H1 (cell line): ENCODE data around the gene LGR4. TPM values are rescaled to one million over a fixed set of nuclear protein-coding genes. Genes with fewer than 3 reads are reported as not detected.

Source experiments
- CTCF ChIA-PET: fragments of 300-600 bp; sonication (Branson Sonifier 250); formaldehyde crosslinking; loops from one replicate; lab custom pipeline; 2021; ENCODE audit not compliant: partially characterized antibody; lab: Charles Lee
- POLR2A ChIA-PET: fragments of 300-600 bp; sonication (Branson Sonifier 250); formaldehyde crosslinking; loops from one replicate; lab custom pipeline; 2021; ENCODE audit warnings: inconsistent platforms; ENCODE audit not compliant: partially characterized antibody; lab: Charles Lee
- DNase-seq, 2 experiments: peaks; one replicate each; pipeline versions ENCODE4 v3.0.0 to v3.0.0-alpha.2; 2010 to 2022; ENCODE audit warnings: low spot score in 2 of 2, low read depth in 1 of 2, mixed read lengths in 1 of 2
- FAIRE-seq: peaks from 2 replicates; lab custom pipeline; 2011; peaks lifted over from hg19 to GRCh38; lab: Jason Lieb, UNC
- H2AFZ ChIP-seq: 2 replicates; pipeline ENCODE4 v1.8.1; 2012; ENCODE audit warnings: low read length, inconsistent platforms
- H2AK5ac ChIP-seq: 2 replicates; pipeline ENCODE4 v1.6.1; 2013; ENCODE audit warnings: low read depth, low read length
- H2BK120ac ChIP-seq: replicated peaks from 2 replicates; pipeline ENCODE3; 2013; ENCODE audit warnings: low read depth, low read length, inconsistent platforms
- H2BK12ac ChIP-seq: 2 replicates; pipeline ENCODE4 v1.6.1; 2013; ENCODE audit warnings: low read depth, low read length
- H2BK15ac ChIP-seq: 2 replicates; pipeline ENCODE4 v1.6.1; 2013; ENCODE audit warnings: low read length
- H2BK20ac ChIP-seq: 2 replicates; pipeline ENCODE4 v1.6.1; 2013; ENCODE audit warnings: low read length
- H2BK5ac ChIP-seq: 2 replicates; pipeline ENCODE4 v1.6.1; 2013; ENCODE audit warnings: low read depth, low read length
- H3K14ac ChIP-seq: 2 replicates; pipeline ENCODE4 v1.6.1; 2013; ENCODE audit warnings: inconsistent platforms; ENCODE audit not compliant: insufficient read length
- H3K18ac ChIP-seq: 2 replicates; pipeline ENCODE4 v1.6.1; 2013; ENCODE audit warnings: low read length; ENCODE audit errors: extremely low read depth
- H3K23ac ChIP-seq: 2 replicates; pipeline ENCODE4 v1.6.1; 2013; ENCODE audit warnings: inconsistent platforms; ENCODE audit not compliant: insufficient read length
- H3K23me2 ChIP-seq: 2 replicates; pipeline ENCODE4 v1.6.1; 2013; ENCODE audit warnings: low read depth, low read length
- H3K27ac ChIP-seq: 2 replicates; pipeline ENCODE4 v1.6.1; 2011; ENCODE audit warnings: low read depth, low read length, inconsistent platforms
- H3K27me3 ChIP-seq, 4 experiments: replicated peaks in 1 of 4; 1 replicate in 1 of 4; 2 replicates in 3 of 4; pipeline versions ENCODE4 v1.6.1 to v1.8.1; 2011 to 2013; ENCODE audit warnings: low read length in 3 of 4, mild to moderate bottlenecking in 3 of 4, inconsistent platforms in 2 of 4, mixed read lengths in 2 of 4, moderate library complexity in 1 of 4; ENCODE audit not compliant: control insufficient read depth in 3 of 4, insufficient read depth in 3 of 4; ENCODE audit errors: extremely low read depth in 1 of 4
- H3K36me3 ChIP-seq, 4 experiments: 2 replicates each; pipeline versions ENCODE4 v1.6.1 to v1.8.1; 2011 to 2013; ENCODE audit warnings: mild to moderate bottlenecking in 4 of 4, low read length in 3 of 4, moderate library complexity in 2 of 4, control low read depth in 1 of 4, inconsistent platforms in 1 of 4; ENCODE audit not compliant: insufficient read depth in 4 of 4, control insufficient read depth in 2 of 4
- H3K4ac ChIP-seq: replicated peaks from 2 replicates; pipeline ENCODE3; 2013; ENCODE audit warnings: low read length, low read depth, mixed read lengths, inconsistent platforms; ENCODE audit not compliant: insufficient read length
- H3K4me1 ChIP-seq, 4 experiments: replicated peaks in 1 of 4; 1 replicate in 1 of 4; 2 replicates in 3 of 4; pipeline versions ENCODE4 v1.6.1 to v1.8.1; 2011 to 2013; ENCODE audit warnings: low read length in 3 of 4, inconsistent platforms in 2 of 4, mixed read lengths in 1 of 4; ENCODE audit not compliant: insufficient read depth in 4 of 4, control insufficient read depth in 3 of 4
- H3K4me2 ChIP-seq, 2 experiments: 2 replicates each; pipeline versions ENCODE4 v1.6.1 to v1.8.1; 2011 to 2013; ENCODE audit warnings: low read depth in 2 of 2, low read length in 2 of 2, control low read depth in 1 of 2, inconsistent platforms in 1 of 2, mild to moderate bottlenecking in 1 of 2; ENCODE audit not compliant: insufficient read depth in 1 of 2
- H3K4me3 ChIP-seq, 4 experiments: fragments of 200-600, 300-600 bp in 1 of 4; sonication (generic), shearing (Covaris generic), sonication (Bioruptor Twin) in 1 of 4; 2 replicates each; pipeline versions ENCODE4 v1.5.1 to v1.8.1; 2011 to 2016; ENCODE audit warnings: low read length in 4 of 4, low read depth in 3 of 4, control low read depth in 2 of 4, inconsistent platforms in 2 of 4, mild to moderate bottlenecking in 2 of 4, mixed read lengths in 1 of 4, moderate library complexity in 1 of 4; ENCODE audit not compliant: insufficient read depth in 2 of 4; ENCODE audit errors: extremely low read depth in 1 of 4
- H3K56ac ChIP-seq: replicated peaks from 2 replicates; pipeline ENCODE3; 2013; ENCODE audit warnings: low read depth, mild to moderate bottlenecking, mixed read lengths, low read length, inconsistent platforms; ENCODE audit not compliant: insufficient read length
- H3K79me1 ChIP-seq: 2 replicates; pipeline ENCODE4 v1.6.1; 2013; ENCODE audit warnings: low read depth, low read length, control low read depth
- H3K79me2 ChIP-seq, 2 experiments: 2 replicates each; pipeline versions ENCODE4 v1.6.1 to v1.8.1; 2012 to 2013; ENCODE audit warnings: low read length in 2 of 2, mild to moderate bottlenecking in 2 of 2, inconsistent platforms in 1 of 2; ENCODE audit not compliant: insufficient read depth in 2 of 2, control insufficient read depth in 1 of 2
- H3K9ac ChIP-seq, 4 experiments: replicated peaks in 1 of 4; 1 replicate in 1 of 4; 2 replicates in 3 of 4; pipeline versions ENCODE4 v1.6.1 to v1.8.1; 2011 to 2013; ENCODE audit warnings: low read depth in 3 of 4, low read length in 3 of 4, control low read depth in 2 of 4, mild to moderate bottlenecking in 2 of 4, moderate library complexity in 2 of 4, inconsistent platforms in 1 of 4; ENCODE audit errors: extremely low read depth in 1 of 4
- H3K9me3 ChIP-seq, 2 experiments: 2 replicates each; pipeline versions ENCODE4 v1.6.1 to v1.8.1; 2012 to 2013; ENCODE audit warnings: mild to moderate bottlenecking in 2 of 2, moderate library complexity in 2 of 2, control low read depth in 1 of 2, inconsistent platforms in 1 of 2, low read depth in 1 of 2, low read length in 1 of 2, mixed read lengths in 1 of 2; ENCODE audit not compliant: insufficient read depth in 2 of 2
- H4K20me1 ChIP-seq, 2 experiments: replicated peaks in 1 of 2; 2 replicates each; pipeline versions ENCODE3 to v1.8.1; 2011 to 2013; ENCODE audit warnings: inconsistent platforms in 2 of 2, low read length in 2 of 2, mild to moderate bottlenecking in 1 of 2; ENCODE audit not compliant: insufficient read depth in 2 of 2, control insufficient read depth in 1 of 2
- H4K5ac ChIP-seq: 2 replicates; pipeline ENCODE4 v1.6.1; 2013; ENCODE audit warnings: low read length, low read depth, mixed read lengths, inconsistent platforms; ENCODE audit not compliant: insufficient read length
- H4K8ac ChIP-seq: 2 replicates; pipeline ENCODE4 v1.8.0; 2013; ENCODE audit warnings: mild to moderate bottlenecking, moderate library complexity, low read length, inconsistent platforms; ENCODE audit not compliant: insufficient read depth; ENCODE audit errors: extremely low read depth
- H4K91ac ChIP-seq: replicated peaks from 2 replicates; pipeline ENCODE3; 2013; ENCODE audit warnings: low read length, mixed read lengths, inconsistent platforms; ENCODE audit not compliant: insufficient read length
- BRCA1 ChIP-seq: IDR thresholded peaks from 2 replicates; pipeline ENCODE4 v1.6.1; 2012; ENCODE audit warnings: low read depth, low read length, improper control_type of control experiment
- EGR1 ChIP-seq: IDR thresholded peaks from 2 replicates; pipeline ENCODE4 v1.6.1; 2011; ENCODE audit warnings: low read depth, low read length, borderline replicate concordance
- EZH2 ChIP-seq: fragments of 200-600 bp; sonication (generic); IDR thresholded peaks from 2 replicates; pipeline ENCODE4 v1.7.1; 2012; ENCODE audit warnings: low read depth, mild to moderate bottlenecking, moderate library complexity, low read length, inconsistent platforms; ENCODE audit not compliant: severe bottlenecking
- FOSL1 ChIP-seq: IDR thresholded peaks from 2 replicates; pipeline ENCODE4 v1.6.1; 2011; ENCODE audit warnings: mild to moderate bottlenecking, low read depth, low read length, moderate library complexity; ENCODE audit not compliant: insufficient read depth
- KDM5A ChIP-seq: fragments of 200-600 bp; IDR thresholded peaks from 2 replicates; pipeline ENCODE4 v1.7.1; 2012; ENCODE audit warnings: mild to moderate bottlenecking, low read length, inconsistent platforms, mixed read lengths
- NRF1 ChIP-seq: IDR thresholded peaks from 2 replicates; pipeline ENCODE4 v1.6.1; 2011; ENCODE audit warnings: mild to moderate bottlenecking, low read depth, low read length, improper control_type of control experiment
- PHF8 ChIP-seq: fragments of 200-600 bp; sonication (generic); conservative IDR thresholded peaks from 2 replicates; pipeline ENCODE4 v1.7.1; 2012; ENCODE audit warnings: low read depth, mild to moderate bottlenecking, inconsistent platforms, low read length, moderate library complexity
- RFX5 ChIP-seq: IDR thresholded peaks from 2 replicates; pipeline ENCODE4 v1.6.1; 2011; ENCODE audit warnings: low read depth, low read length, improper control_type of control experiment, borderline replicate concordance
- SP1 ChIP-seq: IDR thresholded peaks from 2 replicates; pipeline ENCODE4 v1.6.1; 2011; ENCODE audit warnings: low read depth, low read length
- TAF1 ChIP-seq: IDR thresholded peaks from 2 replicates; pipeline ENCODE4 v1.6.1; 2011; ENCODE audit warnings: mild to moderate bottlenecking, low read depth, low read length
- TCF12 ChIP-seq: IDR thresholded peaks from 2 replicates; pipeline ENCODE4 v1.6.1; 2011; ENCODE audit warnings: low read depth, mild to moderate bottlenecking, low read length
- ZNF274 ChIP-seq: IDR thresholded peaks from 2 replicates; pipeline ENCODE4 v1.7.0; 2012; ENCODE audit warnings: low read length, borderline replicate concordance; ENCODE audit errors: extremely low read depth
- WGBS, 2 experiments: shearing (Covaris generic) in 1 of 2; methylation state at CpG; one replicate each; pipeline versions ENCODE4 v1.1.6 to v1.1.7; 2013 to 2015; ENCODE audit warnings: low lambda C conversion rate in 2 of 2, mixed read lengths in 2 of 2, inconsistent platforms in 1 of 2, low coverage in 1 of 2, missing lambda C conversion rate in 1 of 2; ENCODE audit not compliant: insufficient replicate concordance in 2 of 2, insufficient coverage in 1 of 2, insufficient read length in 1 of 2; ENCODE audit errors: extremely low coverage in 1 of 2, missing lambda C conversion rate in 1 of 2; 5-methylcytosine and 5-hydroxymethylcytosine counted together
- polyA plus RNA-seq, 7 experiments: library from polyadenylated mRNA; depleted of rRNA in 3 of 7; stranded (reverse) in 5 of 7; unstranded in 2 of 7; fragments of >200 nt in 5 of 7; fragments of 200-250 nt in 2 of 7; gene quantifications; 1 replicate in 5 of 7; 2 replicates in 1 of 7; 4 replicates in 1 of 7; pipeline versions ENCODE4 v1.2.1 to v1.2.3, GENCODE V29; 2011 to 2013; ENCODE audit warnings: missing spikeins in 2 of 7, mixed read lengths in 2 of 7
- total RNA-seq: library from RNA; stranded (reverse); fragmentation: NEBNext Ultra II Directional; extraction: Animal tissue kit (Norgen Biotek cat#: 25700); gene quantifications from 2 replicates; pipeline ENCODE4 v1.2.1, GENCODE V29; 2021
- TF ChIP-seq, protein P1 (sequence below): IDR thresholded peaks from 2 replicates; pipeline ENCODE4 v1.6.1; 2011; ENCODE audit warnings: low read length, improper control_type of control experiment

LGR4 gene
- total and polyA plus RNA-seq, 2 of the 8 experiments (the other 6 are each of a cell fraction or from before 2014, with no cell fraction given), result 26.6 to 61.7 TPM

DNA sequence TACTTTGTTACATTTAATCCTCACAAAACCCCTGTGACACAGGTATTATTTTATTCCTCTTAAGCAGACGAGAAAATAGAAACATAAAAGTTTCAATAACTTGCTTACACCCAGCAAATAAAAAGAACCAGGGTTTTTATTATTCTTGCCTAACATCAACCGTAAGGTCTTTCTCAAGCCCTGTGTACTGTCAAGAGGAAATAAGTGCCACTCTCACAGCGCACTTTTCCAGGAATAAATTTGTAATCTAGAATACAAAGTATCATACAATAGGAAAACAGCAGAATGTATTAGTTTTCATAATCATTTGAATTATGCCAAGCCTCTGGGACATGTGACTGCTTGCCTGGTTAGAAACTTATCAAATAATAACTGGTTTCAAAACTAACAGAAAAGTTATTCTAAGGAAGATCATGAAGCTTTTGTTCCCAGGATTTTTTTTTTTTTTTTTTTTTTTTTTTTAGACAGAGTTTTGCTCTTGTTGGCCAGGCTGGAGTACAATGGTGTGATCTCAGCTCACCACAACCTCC, 117.0 kb downstream of the LGR4 start:
- Histone ChIP-seq H3K79me2 (0 out of 4 replicates have a peak, but pooled peaks cover 0 to 7% of the 10 kb centered on the region in 2 experiments), H3K36me3 (no peaks in the 10 kb centered on the region; a peak in 1 of 8 replicates), H3K27ac (no peak overlapping the region), H3K9me3 (no peaks in the 10 kb centered on the region), H2BK12ac (no peak overlapping the region), H2BK15ac (no peak overlapping the region), H3K4me3 (no peak overlapping the region), H2BK20ac (no peak overlapping the region), H4K5ac (no peak overlapping the region), H4K20me1 (no peaks in the 10 kb centered on the region), H3K79me1 (no peaks in the 10 kb centered on the region), H3K18ac (no peak overlapping the region), H3K4ac (no peak overlapping the region), H3K14ac (no peak overlapping the region), H3K4me1 (peaks cover 0 to 10% (median 4%) of the 10 kb centered on the region in 4 experiments; a peak in 4 of 7 replicates), H2AFZ (no peak overlapping the region), H2BK5ac (no peak overlapping the region), H3K9ac (no peak overlapping the region), H3K27me3 (no peaks in the 10 kb centered on the region), H3K23ac (no peak overlapping the region), H4K91ac (no peak overlapping the region), H4K8ac (no peak overlapping the region), H3K56ac (no peak overlapping the region), H2BK120ac (no peak overlapping the region), H2AK5ac (no peak overlapping the region), H3K23me2 (no peaks in the 10 kb centered on the region; the same call in 1 of the 2 replicates), H3K4me2 (no peak overlapping the region)
- FAIRE-seq (no peak), DNase-seq (no peak)
- ChIA-PET CTCF (interaction anchor here (0.6 kb wide), 1 partner anchor 897 kb away, joined by 3 read pairs; no protein-coding TSS in a partner anchor), POLR2A (no interaction called here)
- 88% methylated on average over 3 of the region's 3 CpGs; no CpG with 5 or more reads in 1 of the 2 experiments for WGBS, 2 experiments
- TF ChIP-seq TAF1 (no peak), KDM5A (no peak), RFX5 (no peak), TCF12 (no peak), PHF8 (no peak), FOSL1 (no peak), EZH2 (no peak), ZNF274 (no peak), NRF1 (no peak), BRCA1 (no peak), SP1 (no peak), EGR1 (no peak)
- TF ChIP-seq, protein P1, sequence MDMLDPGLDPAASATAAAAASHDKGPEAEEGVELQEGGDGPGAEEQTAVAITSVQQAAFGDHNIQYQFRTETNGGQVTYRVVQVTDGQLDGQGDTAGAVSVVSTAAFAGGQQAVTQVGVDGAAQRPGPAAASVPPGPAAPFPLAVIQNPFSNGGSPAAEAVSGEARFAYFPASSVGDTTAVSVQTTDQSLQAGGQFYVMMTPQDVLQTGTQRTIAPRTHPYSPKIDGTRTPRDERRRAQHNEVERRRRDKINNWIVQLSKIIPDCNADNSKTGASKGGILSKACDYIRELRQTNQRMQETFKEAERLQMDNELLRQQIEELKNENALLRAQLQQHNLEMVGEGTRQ, result no peak
